NCI-H146 treated with DMSO at 0.1 percent for 48 hours (cell line): ENCODE measurements around the gene CASZ1.

Experiments
- DNase-seq: peaks from one replicate; lab custom pipeline; 2025; ENCODE audit not compliant: unreplicated experiment; lab: John Stamatoyannopoulos, UW

CASZ1 gene

DNA sequence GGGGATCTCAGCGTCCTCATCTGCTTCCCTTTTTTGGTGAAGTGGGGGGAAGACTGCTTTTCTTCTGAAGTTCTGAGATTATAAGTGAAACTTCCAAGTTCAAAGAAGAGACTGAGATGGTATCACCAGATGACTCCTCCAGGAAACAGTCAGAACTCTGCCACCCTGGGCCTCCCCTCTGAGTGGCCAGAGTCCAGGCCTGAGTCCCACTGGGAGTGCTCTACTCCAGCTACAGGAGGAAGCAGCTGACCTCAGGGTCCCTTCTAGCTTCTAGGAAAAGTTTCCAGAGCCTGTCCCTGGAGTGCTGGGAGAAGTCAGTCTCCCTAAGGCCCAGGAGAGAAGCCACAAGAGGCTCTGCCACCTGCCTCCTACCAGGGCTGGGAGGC, 104.7 kb downstream of the CASZ1 start:
- DNase-seq, result no peak

- DNase-seq, result no peak
Observed at GRCh38 chr1:10691075-10691739, 105.2 kb downstream of the CASZ1 start.

- no peak for DNase-seq
Observed at GRCh38 chr1:10690484-10690883, 106.0 kb downstream of the CASZ1 start.

GRCh38 chr1:10688409-10688786, 108.0 kb downstream of the CASZ1 start:
- no peak for DNase-seq

DNA sequence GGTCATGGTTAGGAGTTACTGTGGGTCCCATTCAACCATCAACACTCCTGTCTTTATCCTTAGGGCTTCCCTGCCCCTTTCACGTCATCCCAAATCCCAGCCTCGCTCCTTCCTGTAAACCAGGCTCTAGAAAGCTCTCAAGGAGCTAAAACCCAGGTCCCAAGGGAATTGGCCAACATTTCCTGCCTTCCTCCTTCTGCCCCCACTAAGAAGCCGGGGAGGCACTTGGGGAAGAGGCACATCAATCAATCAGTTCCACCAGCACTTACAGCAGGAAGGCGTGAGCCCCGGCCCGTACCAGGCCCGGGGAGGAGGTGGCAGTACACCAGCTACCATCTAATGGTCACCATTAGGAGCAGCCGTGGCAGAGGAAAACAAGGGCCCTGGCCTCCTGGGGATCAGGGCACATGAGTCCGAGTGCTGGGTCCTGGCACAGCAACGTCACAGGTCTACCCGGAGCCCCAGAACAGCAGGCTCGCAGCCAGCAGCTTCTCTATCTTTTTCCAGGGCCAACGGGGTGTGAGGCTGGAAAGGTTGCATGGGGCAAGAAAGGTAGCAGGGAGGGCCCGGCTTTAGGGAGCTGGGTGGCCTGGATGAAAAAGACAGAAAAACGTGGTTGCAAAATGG, 108.6 kb downstream of the CASZ1 start:
- no peak for DNase-seq

GRCh38 chr1:10687251-10687651, 109.2 kb downstream of the CASZ1 start:
- DNase-seq, result no peak

DNA sequence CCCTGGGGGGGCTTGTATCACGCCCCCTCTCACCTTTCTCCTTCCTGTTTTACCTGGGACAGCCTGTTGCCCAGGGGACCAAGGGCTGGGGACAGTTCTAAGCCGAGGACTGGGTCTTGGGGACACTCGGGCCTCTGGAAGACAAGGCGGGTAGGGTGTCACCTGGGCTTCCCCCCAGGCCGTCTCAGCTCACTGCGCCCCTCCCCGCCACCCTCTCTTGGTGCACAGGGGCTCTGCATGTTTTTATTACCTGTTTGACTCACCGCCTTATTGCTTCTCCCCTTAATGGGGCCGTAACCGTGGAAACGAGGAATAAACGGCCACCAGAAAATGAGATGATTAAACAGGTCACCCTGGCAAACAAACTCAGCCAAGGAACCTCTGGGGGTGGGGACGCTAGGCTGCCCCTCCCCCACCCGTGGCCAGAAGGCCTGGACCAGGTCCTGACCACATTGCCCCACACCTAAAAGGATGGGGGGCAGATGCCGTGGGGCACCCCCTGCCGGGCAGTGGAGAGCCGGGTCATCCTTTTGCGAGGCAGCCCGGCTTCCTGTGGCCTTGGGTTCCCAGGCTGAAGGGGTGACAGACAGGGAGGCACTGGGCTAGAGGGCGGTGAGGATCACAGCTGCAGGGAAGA, 109.9 kb downstream of the CASZ1 start:
- no peak for DNase-seq

DNA sequence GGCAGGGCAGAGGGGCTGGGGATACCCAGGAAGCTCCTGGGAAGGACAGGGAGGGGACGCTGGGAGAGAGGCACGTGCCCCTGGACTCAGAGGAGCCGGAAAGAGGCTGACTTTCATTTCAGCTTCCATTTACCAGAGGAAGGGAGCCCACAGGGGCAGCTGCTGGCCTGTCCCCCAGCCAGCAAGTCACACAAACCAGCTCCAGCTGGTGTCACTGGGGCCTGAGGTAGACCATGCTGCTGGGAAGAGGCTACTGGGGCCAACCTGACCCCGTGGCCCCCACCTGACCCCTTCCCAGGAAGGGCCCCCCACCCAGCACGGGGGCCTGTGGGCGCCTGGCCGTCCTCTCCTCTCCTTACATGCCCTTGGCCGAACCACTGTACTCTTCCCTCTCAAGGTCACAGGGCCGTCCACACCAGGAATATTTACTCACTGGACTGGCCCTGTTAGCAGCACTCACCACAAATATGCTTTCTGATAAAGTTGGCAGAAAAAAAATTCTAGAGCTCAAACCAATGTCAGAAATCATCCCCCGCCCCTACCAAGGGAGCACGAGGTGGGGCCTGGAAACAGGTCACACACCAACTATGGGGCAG, 110.5 kb downstream of the CASZ1 start:
- no peak for DNase-seq

DNA sequence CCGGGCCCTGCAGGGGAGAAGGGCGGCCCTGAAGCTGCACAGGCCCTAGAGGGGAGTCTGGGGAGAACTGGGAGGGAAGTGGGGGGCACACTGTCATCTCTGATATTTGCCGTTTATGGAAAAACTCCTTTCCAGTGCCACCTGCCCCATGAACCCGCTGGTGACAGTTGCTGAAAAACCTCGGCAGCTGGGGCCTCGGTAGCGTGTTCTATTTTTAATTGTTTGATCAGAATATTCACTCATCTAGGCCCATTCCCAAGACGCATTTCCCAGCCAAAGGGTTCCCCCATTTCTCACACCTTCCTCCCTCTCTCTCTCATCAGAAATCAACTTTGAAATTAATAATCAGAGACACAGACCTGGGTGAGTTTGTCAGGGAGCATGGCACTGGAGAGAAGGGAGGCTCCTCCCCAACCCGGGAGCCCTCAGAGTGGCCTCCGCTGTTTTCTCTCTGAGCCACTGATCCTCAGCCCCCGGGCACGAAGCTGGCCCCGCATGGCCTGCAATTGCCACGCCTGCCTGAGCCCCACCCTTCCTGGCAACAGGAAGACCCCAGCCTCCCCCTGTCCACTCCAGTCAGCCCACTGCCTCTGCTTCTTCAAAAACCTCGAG, 111.1 kb downstream of the CASZ1 start:
- DNase-seq, result no peak

GRCh38 chr1:10684221-10684620, 112.2 kb downstream of the CASZ1 start:
- no peak for DNase-seq

GRCh38 chr1:10682449-10683309, 113.8 kb downstream of the CASZ1 start:
- no peak for DNase-seq

DNA sequence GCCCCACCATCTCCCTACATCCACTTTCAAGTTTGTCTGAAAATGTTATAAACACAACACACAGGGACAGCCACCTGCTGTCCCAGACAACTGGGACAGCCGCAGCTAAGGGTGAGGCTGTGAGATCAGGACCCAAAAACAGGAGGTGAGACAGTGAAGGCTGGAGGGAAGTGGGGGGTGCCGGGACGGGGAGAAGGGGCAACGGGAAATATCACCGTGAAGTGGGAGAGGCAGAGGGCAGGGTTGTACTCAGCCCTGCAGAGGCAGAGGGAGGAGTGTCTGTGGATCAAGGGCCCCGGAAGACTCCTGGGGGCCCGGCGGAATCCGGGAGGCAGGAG, 114.4 kb downstream of the CASZ1 start:
- DNase-seq, result no peak

- no peak for DNase-seq
Observed at GRCh38 chr1:10681296-10682107, 114.9 kb downstream of the CASZ1 start.

DNA sequence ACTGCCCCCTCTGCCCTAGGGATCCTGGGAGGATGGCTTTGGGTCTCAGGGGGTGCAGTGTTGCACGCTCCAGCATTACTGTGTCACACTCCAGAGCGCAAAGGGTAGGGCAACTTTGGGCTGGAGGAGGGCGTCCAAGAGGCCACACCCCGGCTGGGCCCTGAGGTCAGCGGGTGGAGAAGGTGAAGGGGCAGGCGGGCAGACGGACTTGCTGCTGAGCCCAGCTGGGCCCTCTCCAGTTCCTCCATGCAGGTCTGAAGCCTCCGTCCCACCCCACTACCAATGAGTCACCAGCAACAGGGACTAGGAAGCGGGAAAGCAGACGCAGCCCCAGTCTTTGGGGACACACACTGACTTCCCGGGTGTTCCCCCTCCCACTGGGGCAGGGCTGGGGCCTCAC, 116.0 kb downstream of the CASZ1 start:
- no peak for DNase-seq

DNA sequence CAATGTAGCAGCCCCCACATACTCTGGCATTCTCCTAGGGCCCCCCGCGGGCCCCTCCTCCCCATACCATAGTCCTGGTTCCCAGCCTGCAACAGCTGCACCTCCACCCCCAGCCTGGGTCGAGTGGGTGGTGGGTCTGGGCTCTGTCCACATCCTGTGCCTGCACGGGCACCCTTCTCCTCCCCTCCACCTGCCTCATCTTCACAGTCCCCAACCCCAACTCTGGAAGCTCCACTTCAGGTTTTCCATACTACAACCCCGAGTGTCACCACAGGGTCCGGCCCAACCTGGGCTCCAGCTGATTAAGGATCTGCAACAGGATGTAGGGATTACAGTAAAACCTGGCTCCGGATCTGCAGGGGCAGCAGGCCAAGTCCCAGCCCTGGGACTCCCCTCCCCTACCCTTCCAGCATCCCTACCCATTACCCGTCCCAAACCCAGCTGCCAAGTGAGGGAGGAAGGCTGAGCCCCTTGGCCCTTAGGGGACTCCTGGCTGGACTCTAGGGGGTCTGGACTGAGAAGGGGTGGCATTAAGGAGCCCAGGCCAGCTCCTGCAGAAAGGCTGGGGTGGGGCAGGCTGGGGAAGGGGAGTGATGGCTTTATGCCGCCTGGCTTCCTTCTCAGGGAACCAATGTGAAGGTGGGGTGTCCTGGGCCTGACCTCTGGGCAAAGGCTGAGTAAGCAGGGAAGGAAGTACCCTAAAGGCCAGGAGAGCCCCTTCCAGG, 116.8 kb downstream of the CASZ1 start:
- DNase-seq, result no peak

DNA sequence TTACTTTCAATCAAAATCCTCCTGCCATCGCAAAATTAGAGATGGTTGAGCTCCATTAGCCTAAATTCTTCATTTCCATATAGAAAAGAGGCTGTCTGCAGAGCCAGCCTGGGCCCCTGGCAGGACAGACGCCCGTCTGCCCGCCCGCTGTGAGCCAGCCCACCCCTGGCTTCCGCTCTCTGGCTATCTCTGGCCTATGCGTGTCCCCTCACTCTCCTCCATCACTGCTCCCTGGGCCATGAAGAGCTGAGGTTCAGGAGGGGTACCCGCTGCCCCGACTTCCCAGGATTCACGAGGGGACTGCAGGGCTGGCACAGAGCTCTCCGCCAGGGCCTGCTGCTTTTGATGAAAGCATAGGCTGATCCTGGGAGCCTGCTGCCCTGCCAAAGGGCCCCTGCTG, 117.6 kb downstream of the CASZ1 start:
- DNase-seq, result no peak

DNA sequence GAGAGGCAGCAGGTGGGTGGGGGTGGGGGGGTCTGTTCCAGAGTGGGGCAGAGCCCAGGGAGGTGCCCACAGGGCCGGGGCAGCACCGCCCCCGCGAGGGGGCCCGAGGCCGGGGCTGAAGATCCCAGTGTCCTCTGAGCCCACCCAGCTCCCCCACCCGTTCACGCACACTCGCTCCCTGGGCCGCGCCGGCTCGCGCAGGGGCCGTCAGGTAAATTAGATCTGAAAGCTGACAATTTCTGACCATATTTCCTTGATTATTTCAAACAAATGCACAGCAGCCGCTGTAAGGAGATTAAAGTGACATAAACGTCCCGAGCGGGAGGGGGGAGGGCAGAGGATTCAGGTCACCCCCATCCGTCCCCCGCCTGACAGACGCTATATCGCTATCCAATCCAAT, 118.0 kb downstream of the CASZ1 start:
- no peak for DNase-seq

- no peak for DNase-seq
Observed at GRCh38 chr1:10677491-10678391, 118.7 kb downstream of the CASZ1 start.

DNA sequence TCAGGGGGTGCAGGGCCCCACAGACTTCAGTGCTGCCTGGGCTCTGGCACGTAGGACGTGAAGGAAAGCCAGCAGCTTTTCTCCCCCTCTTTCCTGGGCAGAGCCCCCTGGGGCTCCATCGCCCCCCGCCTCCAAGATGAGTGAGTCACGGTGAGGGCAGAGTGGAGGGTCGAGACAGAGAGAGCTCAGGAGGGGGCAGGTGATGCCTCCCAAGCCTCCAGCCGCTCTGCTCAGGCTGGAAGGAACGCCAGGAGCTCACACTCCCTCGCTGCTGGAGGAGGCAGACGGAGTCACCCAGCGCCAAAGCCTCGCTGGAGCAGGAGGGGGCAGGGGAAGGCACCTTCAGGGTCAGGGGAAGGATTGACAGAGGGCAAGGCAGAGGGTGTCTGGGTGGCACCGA, 119.5 kb downstream of the CASZ1 start:
- no peak for DNase-seq
